Gastroesophageal sphincter (tissue), 3 donors: ENCODE data around the gene ATG2B.

Experiments used
- POLR2AphosphoS5 ChIP-seq: sonication (generic); formaldehyde crosslinking; IDR thresholded peaks from one replicate; pipeline ENCODE4 v1.6.1; 2017; ENCODE audit warnings: antibody characterized with exemption
- TF ChIP-seq, protein P1 (sequence below), 4 experiments: fragments of 200-600 bp in 2 of 4; fragments of 450-650 bp in 2 of 4; sonication (generic) in 1 of 4; IDR thresholded peaks; one replicate each; pipeline ENCODE4 v1.5.1; 2017 to 2019; ENCODE audit warnings: antibody characterized with exemption in 4 of 4, mild to moderate bottlenecking in 2 of 4, moderate library complexity in 2 of 4

DNA sequence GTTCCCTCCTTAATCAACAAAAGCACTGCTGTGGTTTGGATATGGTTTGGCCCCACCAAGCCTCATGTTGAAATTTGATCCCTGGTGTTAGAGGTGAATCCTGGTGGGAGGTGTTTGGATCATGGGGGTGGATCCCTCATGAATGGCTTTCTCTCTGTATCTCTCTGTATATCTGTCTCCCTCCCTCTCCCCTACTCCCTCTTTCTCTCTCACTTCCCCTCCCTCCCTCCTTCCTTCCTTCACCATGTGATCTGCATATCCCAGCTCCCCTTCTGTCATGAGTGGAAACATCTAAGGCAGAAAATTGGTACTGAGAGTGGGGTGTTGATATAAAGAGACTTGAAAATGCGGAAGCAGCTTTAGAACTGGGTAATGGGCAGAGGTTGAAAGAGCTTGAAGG is 5.4 kb upstream of the ATG2B start:
- no peak for TF ChIP-seq POLR2AphosphoS5
- TF ChIP-seq, protein P1, sequence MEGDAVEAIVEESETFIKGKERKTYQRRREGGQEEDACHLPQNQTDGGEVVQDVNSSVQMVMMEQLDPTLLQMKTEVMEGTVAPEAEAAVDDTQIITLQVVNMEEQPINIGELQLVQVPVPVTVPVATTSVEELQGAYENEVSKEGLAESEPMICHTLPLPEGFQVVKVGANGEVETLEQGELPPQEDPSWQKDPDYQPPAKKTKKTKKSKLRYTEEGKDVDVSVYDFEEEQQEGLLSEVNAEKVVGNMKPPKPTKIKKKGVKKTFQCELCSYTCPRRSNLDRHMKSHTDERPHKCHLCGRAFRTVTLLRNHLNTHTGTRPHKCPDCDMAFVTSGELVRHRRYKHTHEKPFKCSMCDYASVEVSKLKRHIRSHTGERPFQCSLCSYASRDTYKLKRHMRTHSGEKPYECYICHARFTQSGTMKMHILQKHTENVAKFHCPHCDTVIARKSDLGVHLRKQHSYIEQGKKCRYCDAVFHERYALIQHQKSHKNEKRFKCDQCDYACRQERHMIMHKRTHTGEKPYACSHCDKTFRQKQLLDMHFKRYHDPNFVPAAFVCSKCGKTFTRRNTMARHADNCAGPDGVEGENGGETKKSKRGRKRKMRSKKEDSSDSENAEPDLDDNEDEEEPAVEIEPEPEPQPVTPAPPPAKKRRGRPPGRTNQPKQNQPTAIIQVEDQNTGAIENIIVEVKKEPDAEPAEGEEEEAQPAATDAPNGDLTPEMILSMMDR (IDR thresholded peaks at IDR 0.05): no peak
